ENCODE data around the gene ARL14. TPM values are rescaled to one million over a fixed set of nuclear protein-coding genes. Genes with fewer than 3 reads are reported as not detected.

Gene ARL14
- total RNA-seq, result not detected in 2 replicates

GRCh38 chr3:160676547-160677303 is at the start of gene ARL14:
TSS of gene ARL14 (plus strand) at chr3:160677160. CDS start at chr3:160677347, 187 bp downstream.

Other genes with a start within 250 kb of the ARL14 start
- 30.2 and 40.2 TPM in 2 replicates for gene TRIM59, start 227.4 kb upstream of the ARL14 start, total RNA-seq
- gene KPNA4, start 111.6 kb upstream of the ARL14 start, total RNA-seq, result 36.6 and 45.6 TPM in 2 replicates
- gene PPM1L, start 79.1 kb downstream of the ARL14 start, total RNA-seq, result 0.75 and 0.77 TPM in 2 replicates